22Rv1 (cell line): ENCODE data around the gene RNF183.

Experiments
- H3K27ac ChIP-seq: fragments of 450-650 bp; 2 replicates; pipeline ENCODE4 v1.5.1; 2017
- ZFX ChIP-seq: fragments of 450-650 bp; IDR thresholded peaks from 2 replicates; pipeline ENCODE4 v1.6.1; 2017; ENCODE audit warnings: antibody characterized with exemption, borderline replicate concordance
- TF ChIP-seq, protein P1 (sequence below): fragments of 450-650 bp; IDR thresholded peaks from 2 replicates; pipeline ENCODE4 v1.5.1; 2017; ENCODE audit warnings: mild to moderate bottlenecking

RNF183 gene

DNA sequence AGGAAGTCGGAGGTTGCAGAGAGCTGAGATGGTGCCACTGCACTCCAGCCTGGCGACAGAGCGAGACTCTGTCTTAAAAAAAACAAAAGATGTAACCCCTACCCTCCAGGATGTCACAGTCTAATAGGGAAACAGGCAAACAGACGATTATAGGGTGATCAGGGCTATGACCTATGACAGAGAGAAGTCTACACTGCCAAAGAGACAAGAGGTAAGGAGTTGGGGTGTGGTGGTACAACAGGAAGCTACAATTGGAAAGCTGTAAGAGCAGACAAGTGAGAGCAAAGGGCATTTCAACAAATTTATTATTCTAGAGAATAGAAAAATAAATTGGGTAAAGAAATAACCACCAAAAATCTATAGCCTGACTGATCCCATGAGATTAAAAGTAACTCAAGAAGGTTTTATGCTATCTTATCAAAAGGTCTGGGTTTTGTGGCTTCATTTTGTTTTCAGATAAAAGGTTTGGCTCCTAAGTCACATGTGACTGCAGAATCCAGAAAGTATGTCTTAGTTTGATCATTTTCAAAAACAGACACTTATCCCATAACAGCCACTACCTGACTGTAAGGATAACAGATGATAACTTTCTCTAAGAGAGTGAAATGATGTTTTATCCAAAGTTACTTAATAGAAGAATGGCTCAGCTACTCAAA, 35.1 kb downstream of the RNF183 start:
- no peak overlapping the region for H3K27ac ChIP-seq
- no peak for TF ChIP-seq ZFX
- TF ChIP-seq, protein P1, sequence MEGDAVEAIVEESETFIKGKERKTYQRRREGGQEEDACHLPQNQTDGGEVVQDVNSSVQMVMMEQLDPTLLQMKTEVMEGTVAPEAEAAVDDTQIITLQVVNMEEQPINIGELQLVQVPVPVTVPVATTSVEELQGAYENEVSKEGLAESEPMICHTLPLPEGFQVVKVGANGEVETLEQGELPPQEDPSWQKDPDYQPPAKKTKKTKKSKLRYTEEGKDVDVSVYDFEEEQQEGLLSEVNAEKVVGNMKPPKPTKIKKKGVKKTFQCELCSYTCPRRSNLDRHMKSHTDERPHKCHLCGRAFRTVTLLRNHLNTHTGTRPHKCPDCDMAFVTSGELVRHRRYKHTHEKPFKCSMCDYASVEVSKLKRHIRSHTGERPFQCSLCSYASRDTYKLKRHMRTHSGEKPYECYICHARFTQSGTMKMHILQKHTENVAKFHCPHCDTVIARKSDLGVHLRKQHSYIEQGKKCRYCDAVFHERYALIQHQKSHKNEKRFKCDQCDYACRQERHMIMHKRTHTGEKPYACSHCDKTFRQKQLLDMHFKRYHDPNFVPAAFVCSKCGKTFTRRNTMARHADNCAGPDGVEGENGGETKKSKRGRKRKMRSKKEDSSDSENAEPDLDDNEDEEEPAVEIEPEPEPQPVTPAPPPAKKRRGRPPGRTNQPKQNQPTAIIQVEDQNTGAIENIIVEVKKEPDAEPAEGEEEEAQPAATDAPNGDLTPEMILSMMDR: no peak

DNA sequence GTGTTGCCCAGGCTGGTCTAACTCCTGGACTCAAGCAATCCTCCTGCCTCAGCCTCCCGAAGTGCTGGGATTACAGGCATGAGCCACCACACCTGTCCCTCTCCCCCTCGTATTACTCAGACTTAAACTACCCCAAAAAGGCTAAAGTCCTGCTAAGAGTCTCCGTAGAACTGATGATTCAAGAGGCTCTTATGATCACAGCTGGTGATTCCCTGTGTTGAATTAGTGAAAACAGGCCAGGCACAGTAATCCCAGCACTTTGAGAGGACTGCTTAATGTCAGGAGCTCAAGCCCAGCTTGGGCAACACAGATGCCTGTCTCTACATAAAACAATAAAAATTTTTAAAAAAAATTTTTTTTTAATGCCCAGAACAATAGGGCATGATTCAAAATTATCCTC, 37.0 kb downstream of the RNF183 start:
- no peak for TF ChIP-seq ZFX
- TF ChIP-seq, protein P1: no peak
- H3K27ac ChIP-seq: no peak overlapping the region

DNA sequence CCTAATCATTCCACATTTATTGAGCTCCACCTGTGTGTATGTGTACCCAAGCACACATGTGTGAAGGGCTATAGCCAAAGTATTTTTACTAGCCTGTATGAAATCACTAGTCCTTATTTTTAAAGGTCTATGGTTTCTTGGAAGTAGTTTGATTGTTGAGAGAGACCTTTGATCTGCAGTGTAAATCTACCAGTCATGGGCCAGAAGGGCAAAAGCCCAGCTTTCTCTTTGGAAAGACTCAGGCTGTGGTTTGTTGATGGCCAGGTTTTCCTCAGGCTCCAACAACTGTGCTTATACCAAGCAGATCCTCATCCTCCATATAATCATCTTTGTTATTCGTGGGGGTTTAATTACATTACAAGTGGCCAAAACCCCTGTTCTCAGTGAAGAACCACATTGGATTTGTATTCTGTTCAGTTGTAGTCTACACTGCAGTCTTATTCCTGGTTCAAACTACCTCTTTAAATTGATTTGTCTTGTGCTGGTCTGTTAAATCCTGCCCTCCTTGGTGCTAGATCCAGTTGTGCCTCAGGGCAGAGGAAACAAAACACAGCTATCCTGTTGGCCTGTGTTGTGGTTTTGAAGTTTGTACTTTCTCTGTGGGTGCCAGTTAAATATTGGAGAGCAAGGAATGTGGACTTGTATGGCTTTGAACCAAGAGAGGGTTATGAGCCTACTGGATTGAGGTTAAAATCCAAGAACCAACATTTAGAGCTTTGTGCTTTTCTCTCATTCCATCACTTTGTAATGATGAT, 41.1 kb downstream of the RNF183 start:
- peak overlapping the region; percentile 41 for H3K27ac ChIP-seq
- TF ChIP-seq ZFX: no peak

DNA sequence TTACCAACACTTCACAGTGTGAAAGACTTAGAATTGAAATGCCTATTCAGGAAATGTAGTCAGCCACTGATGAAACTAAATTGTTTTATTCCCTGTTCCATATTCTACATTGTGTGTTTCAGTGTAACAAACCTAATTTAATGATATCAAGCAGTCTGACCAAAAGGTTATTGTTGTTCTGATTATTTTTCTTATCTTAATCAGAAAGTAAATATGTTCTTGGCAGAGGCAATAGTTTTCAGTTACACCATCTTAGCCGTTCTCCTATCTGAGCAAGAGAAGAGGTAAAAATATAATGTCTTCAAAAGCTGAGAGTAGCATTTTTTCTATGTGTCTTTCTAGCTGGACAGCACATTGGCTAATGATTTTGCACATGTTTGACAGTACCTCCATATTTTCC, 44.9 kb downstream of the RNF183 start:
- peak overlapping the region; percentile 36 for H3K27ac ChIP-seq
- no peak for TF ChIP-seq ZFX
- TF ChIP-seq, protein P1: no peak

DNA sequence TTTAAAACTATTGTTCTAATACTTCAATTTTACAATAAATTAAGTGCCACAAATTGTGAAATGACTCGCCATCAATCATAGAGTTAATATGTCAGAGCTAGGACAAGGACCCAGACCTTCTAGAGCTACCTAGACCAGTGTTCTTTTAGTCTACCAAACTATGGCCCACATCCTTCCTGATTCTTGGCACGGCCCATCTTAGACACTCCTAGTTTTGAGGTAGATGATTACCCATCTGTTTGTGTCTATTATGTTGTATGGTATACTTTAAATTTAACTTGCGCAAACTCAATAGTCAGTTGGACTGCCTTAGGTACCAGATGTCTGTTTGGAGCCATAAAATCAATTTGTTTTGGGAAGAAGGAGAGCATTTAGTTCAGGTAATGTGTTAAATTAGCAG, 45.3 kb downstream of the RNF183 start:
- H3K27ac ChIP-seq: peak overlapping the region; percentile 36

DNA sequence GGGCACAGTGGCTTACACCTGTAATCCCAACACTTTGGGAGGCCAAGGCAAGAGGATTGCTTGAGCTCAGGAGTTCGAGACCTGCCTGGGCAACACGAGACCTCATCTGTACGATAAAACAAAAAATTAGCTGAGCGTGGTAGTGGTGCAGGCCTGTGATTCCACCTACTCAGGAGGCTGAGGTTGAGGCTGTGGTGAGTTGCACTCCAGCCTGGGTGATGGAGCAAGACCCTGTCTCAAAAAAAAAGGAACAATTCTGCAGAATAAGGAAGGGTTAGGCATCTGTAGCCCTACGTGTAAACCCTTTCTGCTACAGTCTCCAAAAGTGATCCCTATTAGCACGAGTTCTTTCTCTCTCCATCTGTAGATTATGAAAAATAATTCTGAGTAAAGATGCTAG, 47.7 kb downstream of the RNF183 start:
- no peak overlapping the region for H3K27ac ChIP-seq
- no peak for TF ChIP-seq ZFX
- TF ChIP-seq, protein P1: no peak

More for the DNA sequence above, 45.3 kb downstream of the RNF183 start:
- TF ChIP-seq ZFX: no peak
- TF ChIP-seq, protein P1: no peak

DNA sequence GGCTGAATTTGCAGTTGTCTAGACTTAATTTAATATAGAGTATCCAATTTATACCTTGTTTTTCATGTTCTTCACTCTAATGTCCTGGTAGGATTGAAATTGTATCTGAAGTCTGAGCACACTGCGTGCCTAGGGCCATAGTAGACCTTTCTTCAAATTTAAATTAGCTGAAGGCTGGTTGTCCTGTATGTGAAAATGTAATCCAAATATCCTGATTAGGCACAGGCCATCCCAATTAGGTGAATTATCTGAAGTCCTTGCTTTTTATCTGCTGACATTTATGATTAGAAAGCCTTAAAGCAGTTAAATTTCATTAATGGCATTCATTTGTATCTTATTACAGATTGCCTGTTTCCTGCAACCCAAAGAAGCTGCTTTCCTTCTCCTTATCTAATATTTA, 48.2 kb downstream of the RNF183 start:
- no peak overlapping the region for H3K27ac ChIP-seq
- TF ChIP-seq ZFX: no peak
- TF ChIP-seq, protein P1: no peak
